ENCODE data around the gene GALNT5.

- TF ChIP-seq, protein P1, sequence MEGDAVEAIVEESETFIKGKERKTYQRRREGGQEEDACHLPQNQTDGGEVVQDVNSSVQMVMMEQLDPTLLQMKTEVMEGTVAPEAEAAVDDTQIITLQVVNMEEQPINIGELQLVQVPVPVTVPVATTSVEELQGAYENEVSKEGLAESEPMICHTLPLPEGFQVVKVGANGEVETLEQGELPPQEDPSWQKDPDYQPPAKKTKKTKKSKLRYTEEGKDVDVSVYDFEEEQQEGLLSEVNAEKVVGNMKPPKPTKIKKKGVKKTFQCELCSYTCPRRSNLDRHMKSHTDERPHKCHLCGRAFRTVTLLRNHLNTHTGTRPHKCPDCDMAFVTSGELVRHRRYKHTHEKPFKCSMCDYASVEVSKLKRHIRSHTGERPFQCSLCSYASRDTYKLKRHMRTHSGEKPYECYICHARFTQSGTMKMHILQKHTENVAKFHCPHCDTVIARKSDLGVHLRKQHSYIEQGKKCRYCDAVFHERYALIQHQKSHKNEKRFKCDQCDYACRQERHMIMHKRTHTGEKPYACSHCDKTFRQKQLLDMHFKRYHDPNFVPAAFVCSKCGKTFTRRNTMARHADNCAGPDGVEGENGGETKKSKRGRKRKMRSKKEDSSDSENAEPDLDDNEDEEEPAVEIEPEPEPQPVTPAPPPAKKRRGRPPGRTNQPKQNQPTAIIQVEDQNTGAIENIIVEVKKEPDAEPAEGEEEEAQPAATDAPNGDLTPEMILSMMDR (IDR thresholded peaks at IDR 0.05; ENCODE audit: insufficient read depth, low read depth, low read length): no peak
- no peak for TF ChIP-seq EZH2 (IDR thresholded peaks at IDR 0.05; ENCODE audit: insufficient read depth, low read length)
Observed at GRCh38 chr2:157223624-157224205, 33.8 kb upstream of the GALNT5 start.
